ENCODE measurements around the gene DLGAP1. TPM values are rescaled to one million over a fixed set of nuclear protein-coding genes. Genes with fewer than 3 reads are reported as not detected.

DLGAP1 gene
- total and polyA plus RNA-seq, 2 of the 4 experiments (the other 2 are of a cell fraction): under 0.01 to 0.09 TPM

- Histone ChIP-seq H2BK120ac (ENCODE audit: low read depth, low read length) (no peak overlapping the region), H3K9ac (ENCODE audit: low read depth, low read length) (no peak overlapping the region), H4K8ac (ENCODE audit: low read depth in 2 of 2, low read length in 2 of 2) (no peak overlapping the region), H3K27ac (ENCODE audit: insufficient read depth, low read length) (no peak overlapping the region), H3K56ac (ENCODE audit: extremely low read depth, insufficient read depth, low read length) (no peak overlapping the region), H3K36me3 (ENCODE audit: control insufficient read depth, insufficient read depth, low read length) (no peaks in the 10 kb centered on the region), H2AFZ (replicated peaks; ENCODE audit: low read length, poor library complexity) (no peak overlapping the region), H3K4ac (ENCODE audit: low read depth, low read length) (no peak overlapping the region), H3K9me3 (ENCODE audit: control insufficient read depth, insufficient read depth, low read length) (no peaks in the 10 kb centered on the region), H3K79me1 (ENCODE audit: low read depth in 1 of 2, low read length in 2 of 2) (no peaks in the 10 kb centered on the region), H3K23ac (ENCODE audit: low read depth, low read length) (no peak overlapping the region), H2BK5ac (ENCODE audit: low read depth, low read length, poor library complexity, severe bottlenecking) (no peak overlapping the region), H3K18ac (ENCODE audit: low read depth, low read length) (no peak overlapping the region), H3K14ac (replicated peaks; ENCODE audit: low read depth, low read length) (no peak overlapping the region), H3K9me1 (ENCODE audit: insufficient read depth, low read length) (no peaks in the 10 kb centered on the region), H2BK20ac (ENCODE audit: low read depth, low read length) (no peak overlapping the region), H4K91ac (ENCODE audit: insufficient read depth, low read depth, low read length) (no peak overlapping the region), H4K20me1 (ENCODE audit: insufficient read depth, low read length) (no peaks in the 10 kb centered on the region), H2AK9ac (replicated peaks; ENCODE audit: low read depth, low read length, poor library complexity) (no peak overlapping the region), H3K4me1 (ENCODE audit: control insufficient read depth, insufficient read depth, low read length) (no peaks in the 10 kb centered on the region), H4K5ac (ENCODE audit: low read depth, low read length) (no peak overlapping the region), H2AK5ac (ENCODE audit: low read depth, low read length) (no peak overlapping the region), H3K4me2 (ENCODE audit: low read depth, low read length) (no peak overlapping the region), H3K4me3 (ENCODE audit: insufficient read depth, low read depth, low read length) (no peak overlapping the region), H2BK15ac (ENCODE audit: low read depth, low read length) (no peak overlapping the region), H3K27me3 (ENCODE audit: control insufficient read depth, insufficient read depth, low read length) (no peaks in the 10 kb centered on the region; the same call in 1 of the 2 replicates)
- ChIA-PET POLR2A (ENCODE audit: unreplicated experiment) (no interaction called here), CTCF (no interaction called here)
- DNase-seq (no peak), ATAC-seq (ENCODE audit: low read depth) (no peak)
- BruUV-seq (replicated peaks): no TSS peak
- dilution Hi-C loops (cut with HindIII; ENCODE audit: low sequenced_read_pairs, unreplicated experiment) (no loop called here), intact Hi-C loops (cut with micrococcal nuclease) (no loop called here), in situ Hi-C loops (cut with MboI; ENCODE audit: low sequenced_read_pairs) (no loop called here)
- no peak for TF ChIP-seq RCOR1 (IDR thresholded peaks at IDR 0.05; ENCODE audit: insufficient replicate concordance, low read length)
- no peak for TF ChIP-seq FOS (IDR thresholded peaks at IDR 0.05; ENCODE audit: low read depth, low read length)
- TF ChIP-seq BHLHE40 (IDR thresholded peaks at IDR 0.05; ENCODE audit: low read depth, low read length): no peak
- TF ChIP-seq MAFK (IDR thresholded peaks at IDR 0.05; ENCODE audit: low read depth, low read length): no peak
- TF ChIP-seq POLR2A (IDR thresholded peaks at IDR 0.05; ENCODE audit: low read depth, low read length): no peak
- TF ChIP-seq CEBPB (IDR thresholded peaks at IDR 0.05; ENCODE audit: low read depth, low read length): no peak
- TF ChIP-seq ELK1 (IDR thresholded peaks at IDR 0.05; ENCODE audit: borderline replicate concordance, low read depth, low read length): no peak
- no peak for TF ChIP-seq RAD21 (IDR thresholded peaks at IDR 0.05; ENCODE audit: low read length)
- no peak for TF ChIP-seq USF2 (IDR thresholded peaks at IDR 0.05; ENCODE audit: low read depth, low read length)
- TF ChIP-seq RFX5 (IDR thresholded peaks at IDR 0.05; ENCODE audit: low read depth, low read length): no peak
- TF ChIP-seq CTCF (conservative IDR thresholded peaks at IDR 0.05; ENCODE audit: low read depth, low read length): no peak
- TF ChIP-seq MAZ (IDR thresholded peaks at IDR 0.05; ENCODE audit: borderline replicate concordance, low read depth, low read length): no peak
- no peak for TF ChIP-seq SMC3 (IDR thresholded peaks at IDR 0.05; ENCODE audit: low read depth, low read length)
- no peak for TF ChIP-seq CHD1 (IDR thresholded peaks at IDR 0.05; ENCODE audit: low read depth, low read length)
- WGBS, 2 experiments (ENCODE audit: extremely low coverage in 2 of 2, insufficient read length in 1 of 2): 92% methylated on average over 1 of the region's 2 CpGs; no CpG with 5 or more reads in 1 of the 2 experiments
These were observed 615.5 kb downstream of the DLGAP1 start for GRCh38 chr18:3839581-3839981.
